GM18870 (cell line): ENCODE data around the gene NKD1.

ENCODE experiments used
- ATAC-seq: cut with Tn5 transposase; IDR thresholded peaks from one replicate; pipeline ENCODE4 v1.9.1; 2021; ENCODE audit warnings: moderate library complexity; ENCODE audit not compliant: unreplicated experiment

Gene NKD1

GRCh38 chr16:50557046-50557445 lies 8.8 kb downstream of the NKD1 start:
- ATAC-seq = no peak

- no peak for ATAC-seq
Observed at GRCh38 chr16:50558913-50559312, 10.7 kb downstream of the NKD1 start.

- ATAC-seq = no peak
Observed at GRCh38 chr16:50559342-50559741, 11.1 kb downstream of the NKD1 start.

- ATAC-seq = no peak
Observed at GRCh38 chr16:50559804-50560514, 11.8 kb downstream of the NKD1 start.

GRCh38 chr16:50560903-50561863 lies 13.0 kb downstream of the NKD1 start:
- no peak for ATAC-seq

- ATAC-seq = no peak
Observed at GRCh38 chr16:50562657-50563056, 14.5 kb downstream of the NKD1 start.

GRCh38 chr16:50563989-50564388 lies 15.8 kb downstream of the NKD1 start:
- no peak for ATAC-seq

- no peak for ATAC-seq
Observed at GRCh38 chr16:50565428-50565827, 17.2 kb downstream of the NKD1 start.

GRCh38 chr16:50566014-50566962 lies 18.1 kb downstream of the NKD1 start:
- no peak for ATAC-seq

- no peak for ATAC-seq
Observed at GRCh38 chr16:50567651-50568050, 19.5 kb downstream of the NKD1 start.

GRCh38 chr16:50568187-50568815 lies 20.1 kb downstream of the NKD1 start:
- no peak for ATAC-seq

GRCh38 chr16:50570354-50570753 lies 22.2 kb downstream of the NKD1 start:
- ATAC-seq = no peak

- no peak for ATAC-seq
Observed at GRCh38 chr16:50570808-50571598, 22.8 kb downstream of the NKD1 start.

- no peak for ATAC-seq
Observed at GRCh38 chr16:50571786-50572185, 23.6 kb downstream of the NKD1 start.

- no peak for ATAC-seq
Observed at GRCh38 chr16:50572700-50573099, 24.5 kb downstream of the NKD1 start.

GRCh38 chr16:50573279-50573678 lies 25.1 kb downstream of the NKD1 start:
- ATAC-seq = no peak

GRCh38 chr16:50573947-50574744 lies 25.9 kb downstream of the NKD1 start:
- ATAC-seq = no peak

GRCh38 chr16:50574745-50575136 lies 26.5 kb downstream of the NKD1 start:
- no peak for ATAC-seq

GRCh38 chr16:50575743-50576142 lies 27.5 kb downstream of the NKD1 start:
- ATAC-seq = no peak
